GM12865 (cell line): ENCODE measurements around the gene FOCAD.

ENCODE experiments used
- DNase-seq: peaks from one replicate; pipeline ENCODE4 v3.0.0; 2010; ENCODE audit warnings: low read depth
- H3K4me3 ChIP-seq: 2 replicates; pipeline ENCODE4 v1.5.1; 2011; ENCODE audit warnings: mild to moderate bottlenecking, low read depth, low read length, control low read depth
- CTCF ChIP-seq: IDR thresholded peaks from 2 replicates; pipeline ENCODE4 v1.5.1; 2011; ENCODE audit warnings: low read length, control low read depth, low read depth, inconsistent platforms; ENCODE audit not compliant: insufficient read depth; ENCODE audit errors: missing control alignments

FOCAD gene

GRCh38 chr9:20880271-20880670 is 196.2 kb downstream of the FOCAD start:
- TF ChIP-seq CTCF, result no peak
- H3K4me3 ChIP-seq, result no peak overlapping the region
- DNase-seq, result no peak

GRCh38 chr9:20880675-20881074 is 196.6 kb downstream of the FOCAD start:
- no peak for TF ChIP-seq CTCF
- DNase-seq, result no peak
- no peak overlapping the region for H3K4me3 ChIP-seq

DNA sequence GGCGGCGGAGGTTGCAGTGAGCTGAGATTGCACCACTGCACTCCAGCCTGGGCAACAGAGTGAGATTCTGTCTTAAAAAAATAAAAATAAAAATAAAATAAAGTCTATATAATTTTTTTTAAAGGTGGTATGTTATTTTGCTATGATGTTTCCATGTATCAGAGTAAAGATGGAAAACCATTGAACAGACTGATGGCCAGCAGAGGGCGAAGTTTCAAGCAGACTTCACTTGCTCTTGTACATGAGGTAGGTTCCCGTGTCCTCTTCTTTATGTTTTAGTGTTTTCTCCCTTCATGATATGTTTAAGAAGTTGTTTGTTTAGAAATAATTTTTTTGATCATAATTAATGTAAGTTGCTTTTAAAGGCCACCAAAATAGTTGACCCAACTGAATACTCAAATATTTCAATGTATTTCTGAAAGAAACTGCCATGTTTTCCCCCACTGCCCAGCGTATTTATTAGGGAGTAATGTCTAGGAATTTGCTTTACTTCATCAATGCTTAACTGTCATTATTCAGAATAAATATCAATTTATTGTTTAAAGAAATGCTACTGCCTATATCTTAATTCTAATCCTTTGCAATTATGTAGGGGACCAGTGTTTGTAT is 201.0 kb downstream of the FOCAD start:
- peak; percentile 63 for TF ChIP-seq CTCF
- peak; percentile 77 for DNase-seq

GRCh38 chr9:20898885-20899554 is 215.0 kb downstream of the FOCAD start:
- TF ChIP-seq CTCF, result no peak
- no peak for DNase-seq
- H3K4me3 ChIP-seq, result no peak overlapping the region

More for the DNA sequence above, 201.0 kb downstream of the FOCAD start:
- no peak overlapping the region for H3K4me3 ChIP-seq

DNA sequence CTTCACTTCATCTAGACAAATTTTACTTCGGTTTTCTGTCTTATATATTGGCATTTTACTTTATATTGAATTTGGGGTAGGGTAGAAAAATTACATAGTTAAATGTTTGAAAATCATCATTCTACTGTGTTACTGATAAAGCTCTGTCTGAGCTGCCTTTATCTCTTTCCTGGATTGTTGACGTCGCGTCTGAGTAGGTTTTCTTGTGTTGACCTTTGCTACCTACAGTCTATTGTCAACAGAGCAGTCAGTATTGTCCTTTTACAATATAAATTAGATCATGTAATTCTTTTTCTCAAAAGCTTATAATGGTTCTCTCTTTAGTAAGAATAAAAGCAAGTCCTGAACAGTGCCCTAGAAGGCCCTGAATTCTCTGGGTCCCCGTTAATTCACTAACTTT is 219.2 kb downstream of the FOCAD start:
- TF ChIP-seq CTCF, result no peak
- H3K4me3 ChIP-seq, result no peak overlapping the region
- no peak for DNase-seq

- no peak overlapping the region for H3K4me3 ChIP-seq
- no peak for TF ChIP-seq CTCF
- DNase-seq, result no peak
Measured at GRCh38 chr9:20904995-20905394, 220.9 kb downstream of the FOCAD start.

DNA sequence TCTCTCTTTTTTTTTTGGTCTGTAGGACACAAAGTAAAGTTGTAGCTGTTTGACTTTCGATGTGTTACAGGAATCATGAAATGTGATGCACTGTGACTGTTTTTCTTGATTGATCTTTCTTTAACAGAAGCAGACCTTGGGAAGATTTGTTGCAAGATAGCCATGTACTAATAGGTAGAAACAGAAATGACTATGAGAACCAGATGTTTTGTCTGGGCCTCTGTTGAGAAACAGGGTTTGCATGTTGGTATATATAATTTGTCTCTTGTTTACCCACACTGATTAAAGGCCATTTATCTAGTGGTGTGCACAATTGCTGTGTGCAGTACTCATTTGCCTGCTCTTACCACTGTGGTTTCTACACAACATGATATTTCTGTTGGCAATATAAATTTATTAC is 222.3 kb downstream of the FOCAD start:
- no peak for TF ChIP-seq CTCF
- H3K4me3 ChIP-seq, result no peak overlapping the region
- no peak for DNase-seq
